Gastroesophageal sphincter (tissue), 3 donors: ENCODE results near the gene DOCK4.

Experiments used
- CTCF ChIP-seq, 4 experiments: fragments of 200-600 bp in 2 of 4; fragments of 450-650 bp in 2 of 4; sonication (generic) in 1 of 4; IDR thresholded peaks; one replicate each; pipeline ENCODE4 v1.5.1; 2017 to 2019; ENCODE audit warnings: antibody characterized with exemption in 4 of 4, mild to moderate bottlenecking in 2 of 4, moderate library complexity in 2 of 4
- EP300 ChIP-seq: sonication (generic); formaldehyde crosslinking; IDR thresholded peaks from one replicate; pipeline ENCODE4 v1.6.1; 2017; ENCODE audit warnings: antibody characterized with exemption, mild to moderate bottlenecking
- POLR2A ChIP-seq, 2 donors: fragments of 450-650 bp; IDR thresholded peaks; one replicate each; pipeline ENCODE4 v1.6.1; 2017; ENCODE audit warnings: antibody characterized with exemption in 2 of 2, mild to moderate bottlenecking in 2 of 2, moderate library complexity in 1 of 2
- POLR2AphosphoS5 ChIP-seq: sonication (generic); formaldehyde crosslinking; IDR thresholded peaks from one replicate; pipeline ENCODE4 v1.6.1; 2017; ENCODE audit warnings: antibody characterized with exemption

- TF ChIP-seq CTCF (IDR thresholded peaks at IDR 0.05) (no peak), EP300 (no peak), POLR2AphosphoS5 (no peak), POLR2A (IDR thresholded peaks at IDR 0.05) (no peak)
Observed at GRCh38 chr7:112168915-112169314, 37.3 kb downstream of the DOCK4 start.
